SK-N-MC (cell line): ENCODE results near the gene AARS2.

ENCODE experiments used
- EZH2 ChIP-seq: fragments of 200-600 bp; sonication (generic); IDR thresholded peaks from one replicate; pipeline ENCODE4 v1.6.1; 2017; ENCODE audit warnings: antibody characterized with exemption
- FOXP2 ChIP-seq: optimal IDR thresholded peaks from 2 replicates; pipeline ENCODE3; 2011; ENCODE audit warnings: mild to moderate bottlenecking, moderate library complexity; ENCODE audit not compliant: insufficient read depth; ENCODE audit errors: extremely low read length, control extremely low read depth
- POLR2AphosphoS5 ChIP-seq: IDR thresholded peaks from 2 replicates; pipeline ENCODE4 v1.6.1; 2012; ENCODE audit warnings: mild to moderate bottlenecking, low read depth, low read length, borderline replicate concordance

DNA sequence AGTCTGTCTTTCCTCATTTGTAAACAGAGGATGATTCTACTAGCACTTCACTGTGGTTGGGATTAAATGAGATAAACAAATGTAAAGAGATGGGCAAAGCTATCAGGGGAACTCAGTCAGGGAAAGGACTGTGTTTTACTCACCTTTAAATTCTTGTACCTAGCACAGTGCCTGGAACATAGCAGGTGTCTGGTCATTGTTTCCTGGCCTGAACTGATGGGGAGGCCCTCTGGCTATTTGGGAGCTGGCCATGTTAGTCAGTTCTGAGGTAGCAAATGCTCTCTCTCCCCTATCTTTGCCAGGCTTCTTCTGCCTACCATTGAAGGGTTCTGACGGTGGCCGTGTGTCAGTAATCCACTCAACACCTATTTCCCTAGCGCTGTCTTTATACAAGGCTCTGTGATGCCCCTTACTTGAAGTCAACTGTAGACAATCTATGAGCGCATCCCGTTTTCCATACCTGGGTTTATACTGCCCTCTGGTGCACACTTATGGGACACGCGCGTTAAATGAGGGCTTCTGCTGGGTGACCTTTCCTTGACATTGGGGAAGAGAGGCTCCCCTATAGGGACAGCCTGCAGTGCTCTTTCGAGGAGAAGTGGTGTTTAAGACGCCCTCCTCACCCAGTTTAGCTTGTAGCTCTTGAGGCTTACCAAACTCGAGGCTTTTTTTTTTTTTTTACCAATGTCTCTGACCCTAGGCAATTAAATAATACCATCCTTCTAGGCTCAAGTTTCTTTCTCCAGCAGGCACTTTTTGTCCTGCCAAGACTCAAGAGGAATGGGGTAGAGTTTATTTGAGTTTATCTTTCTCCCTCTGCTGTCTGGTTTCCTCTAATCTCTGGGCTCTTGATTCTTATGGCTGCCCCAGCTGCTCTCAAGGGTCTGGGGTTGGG, 25.3 kb upstream of the AARS2 start:
- no peak for TF ChIP-seq POLR2AphosphoS5
- TF ChIP-seq EZH2, result no peak
- no peak for TF ChIP-seq FOXP2
